Lung (tissue), 12 donors: ENCODE results near the gene DENND1C. TPM values are rescaled to one million over a fixed set of nuclear protein-coding genes. Genes with fewer than 3 reads are reported as not detected.

Source experiments
- ATAC-seq: fragments of 200-7000 bp; cut with Tn5 transposase; one replicate; pipeline ENCODE4 v1.9.1; 2020; ENCODE audit warnings: moderate number of reproducible peaks; ENCODE audit not compliant: insufficient read depth, low FRiP score
- DNase-seq, 3 donors: peaks; one replicate each; pipeline ENCODE4 v3.0.0-alpha.2; 2013 to 2017
- H3K27ac ChIP-seq, 2 donors: one replicate each; pipeline ENCODE4 v1.5.1; 2013; ENCODE audit warnings: mild to moderate bottlenecking in 2 of 2, moderate library complexity in 2 of 2, control low read depth in 1 of 2, inconsistent platforms in 1 of 2, low read depth in 1 of 2, low read length in 1 of 2
- H3K27me3 ChIP-seq, 3 donors: one replicate each; pipeline ENCODE4 v1.5.1; 2013; ENCODE audit warnings: low read length in 2 of 3; ENCODE audit not compliant: control insufficient read depth in 3 of 3, insufficient read depth in 3 of 3
- H3K36me3 ChIP-seq, 4 donors: one replicate each; pipeline ENCODE4 v1.5.1; 2013; ENCODE audit warnings: low read length in 4 of 4, mild to moderate bottlenecking in 1 of 4, moderate library complexity in 1 of 4; ENCODE audit not compliant: control insufficient read depth in 4 of 4, insufficient read depth in 4 of 4
- H3K4me1 ChIP-seq, 5 donors: one replicate each; pipeline ENCODE4 v1.5.1; 2013; ENCODE audit warnings: low read length in 5 of 5, mild to moderate bottlenecking in 2 of 5, moderate library complexity in 1 of 5; ENCODE audit not compliant: control insufficient read depth in 5 of 5, insufficient read depth in 5 of 5
- H3K4me3 ChIP-seq: one replicate; pipeline ENCODE4 v1.5.1; 2013; ENCODE audit warnings: mild to moderate bottlenecking, control low read depth, moderate library complexity
- H3K9ac ChIP-seq, 2 donors: one replicate each; pipeline ENCODE4 v1.5.1; 2013; ENCODE audit warnings: low read length in 2 of 2, control low read depth in 1 of 2; ENCODE audit not compliant: insufficient read depth in 1 of 2
- H3K9me3 ChIP-seq, 4 donors: one replicate each; pipeline ENCODE4 v1.5.1; 2013; ENCODE audit warnings: low read length in 3 of 4, mild to moderate bottlenecking in 1 of 4, moderate library complexity in 1 of 4; ENCODE audit not compliant: control insufficient read depth in 4 of 4, insufficient read depth in 3 of 4
- CTCF ChIP-seq: IDR thresholded peaks from 2 replicates; pipeline ENCODE4 v1.5.1; 2012; ENCODE audit warnings: mild to moderate bottlenecking; ENCODE audit errors: control extremely low read depth, extremely low read depth
- WGBS, 2 donors: extraction: QIAGEN DNeasy Blood & Tissue Kit; methylation state at CpG; one replicate each; pipeline ENCODE4 v1.1.7; 2013; 5-methylcytosine and 5-hydroxymethylcytosine counted together
- polyA plus RNA-seq, 2 donors: library from polyadenylated mRNA; stranded (reverse); fragments of 200-250 nt; gene quantifications; one replicate each; pipeline ENCODE4 v1.2.1, GENCODE V29; 2013
- total RNA-seq, 2 donors: library from RNA; depleted of rRNA in 1 of 2; stranded (reverse); fragments of >200 nt in 1 of 2; gene quantifications; one replicate each; pipeline ENCODE4 v1.2.1, GENCODE V29; 2014 to 2021
- donor health status: control.
- donor health status: control.
- donor health status: Bipolar disorder and iron deficiency.
- donor health status: healthy.
- donor health status: DM: yes; HTN: yes; CAD: no.

The DENND1C gene
- total and polyA plus RNA-seq, 4 donors: 2.7 to 11.0 (median 9.3) TPM

GRCh38 chr19:6479836-6480398 lies 1.7 kb downstream of the DENND1C start:
- H3K9me3 ChIP-seq: peaks cover 0 to 2% (median 0%) of the 10 kb centered on the region in 4 donors
- no peaks in the 10 kb centered on the region for H3K36me3 ChIP-seq
- 63 to 68% methylated on average over 7 of the region's 7 CpGs for WGBS, 2 donors
- ATAC-seq (no peak), DNase-seq (no peak)
- no peak overlapping the region for H3K9ac ChIP-seq
- H3K4me3 ChIP-seq: no peak overlapping the region
- peaks cover 0 to 8% (median 0%) of the 10 kb centered on the region in 5 donors for H3K4me1 ChIP-seq
- no peak for TF ChIP-seq CTCF
- peaks cover 0 to 11% (median 7%) of the 10 kb centered on the region in 3 donors for H3K27me3 ChIP-seq
- no peak overlapping the region for H3K27ac ChIP-seq

- no peak overlapping the region for H3K9ac ChIP-seq
- no peak for DNase-seq
- TF ChIP-seq CTCF: no peak
- H3K4me1 ChIP-seq: peaks cover 0 to 8% (median 0%) of the 10 kb centered on the region in 5 donors
- 87 to 90% methylated on average over 13 of the region's 13 CpGs for WGBS, 2 donors
- no peaks in the 10 kb centered on the region for H3K36me3 ChIP-seq
- H3K9me3 ChIP-seq: peaks cover 0 to 2% (median 0%) of the 10 kb centered on the region in 4 donors
- ATAC-seq: no peak
- no peak overlapping the region for H3K4me3 ChIP-seq
- H3K27ac ChIP-seq: no peak overlapping the region
- H3K27me3 ChIP-seq: peaks cover 0 to 14% (median 8%) of the 10 kb centered on the region in 3 donors
Measured at GRCh38 chr19:6478815-6479214, 2.8 kb downstream of the DENND1C start.

- no peak overlapping the region for H3K4me3 ChIP-seq
- no peak for TF ChIP-seq CTCF
- H3K27ac ChIP-seq: no peak overlapping the region
Measured at GRCh38 chr19:6476896-6477431, 4.6 kb downstream of the DENND1C start.

More at GRCh38 chr19:6476896-6477431, 4.6 kb downstream of the DENND1C start:
- Histone ChIP-seq H3K4me1 (peaks cover 0 to 8% (median 0%) of the 10 kb centered on the region in 5 donors), H3K27me3 (peaks cover 0 to 14% (median 8%) of the 10 kb centered on the region in 3 donors), H3K9ac (no peak overlapping the region), H3K9me3 (peaks cover 0 to 2% (median 0%) of the 10 kb centered on the region in 4 donors), H3K36me3 (no peaks in the 10 kb centered on the region)
- 46 to 63% methylated on average over 29 of the region's 29 CpGs for WGBS, 2 donors
- no peak for DNase-seq
- ATAC-seq: no peak
